HCT116 (cell line): ENCODE results near the gene KIR2DL1.

ENCODE experiments used
- CTCF ChIP-seq, 3 experiments: fragments of 200-600 bp in 1 of 3; sonication (generic) in 1 of 3; IDR thresholded peaks in 2 of 3; conservative IDR thresholded peaks in 1 of 3; 2 replicates each; pipeline ENCODE4 v1.5.1; 2012 to 2017; ENCODE audit warnings: low read depth in 2 of 3, low read length in 2 of 3, antibody characterized with exemption in 1 of 3, borderline replicate concordance in 1 of 3, control low read depth in 1 of 3, mild to moderate bottlenecking in 1 of 3, mixed read lengths in 1 of 3, mixed run types in 1 of 3, moderate library complexity in 1 of 3; ENCODE audit not compliant: insufficient read depth in 1 of 3
- EGR1 ChIP-seq: IDR thresholded peaks from 2 replicates; pipeline ENCODE4 v1.6.1; 2012; ENCODE audit warnings: low read depth
- ELF1 ChIP-seq: IDR thresholded peaks from 2 replicates; pipeline ENCODE4 v1.6.1; 2012; ENCODE audit warnings: low read depth, borderline replicate concordance
- EZH2 ChIP-seq: fragments of 200-600 bp; sonication (generic); IDR thresholded peaks from 2 replicates; pipeline ENCODE4 v1.6.1; 2017; ENCODE audit warnings: antibody characterized with exemption, mixed run types
- MAX ChIP-seq: IDR thresholded peaks from 2 replicates; pipeline ENCODE4 v1.6.1; 2012
- POLR2A ChIP-seq: IDR thresholded peaks from 2 replicates; pipeline ENCODE4 v1.7.0; 2011; ENCODE audit warnings: borderline replicate concordance; ENCODE audit not compliant: insufficient read depth, insufficient read length; ENCODE audit errors: extremely low read depth
- POLR2AphosphoS5 ChIP-seq: IDR thresholded peaks from 2 replicates; pipeline ENCODE4 v1.6.1; 2011; ENCODE audit warnings: mild to moderate bottlenecking, low read depth, low read length, moderate library complexity
- REST ChIP-seq: IDR thresholded peaks from 2 replicates; pipeline ENCODE4 v1.6.1; 2012; ENCODE audit warnings: low read depth
- YY1 ChIP-seq: IDR thresholded peaks from 2 replicates; pipeline ENCODE4 v1.6.1; 2011; ENCODE audit warnings: low read length, low read depth, moderate library complexity, mild to moderate bottlenecking; ENCODE audit not compliant: insufficient replicate concordance; ENCODE audit errors: extremely low read depth
- ZFX ChIP-seq: fragments of 450-650 bp; IDR thresholded peaks from 2 replicates; pipeline ENCODE4 v1.6.1; 2017
- ZNF274 ChIP-seq: fragments of 200-500 bp; sonication (Bioruptor generic); IDR thresholded peaks from 2 replicates; pipeline ENCODE4 v1.6.1; 2014; ENCODE audit warnings: mild to moderate bottlenecking, low read depth, low read length, inconsistent platforms

GRCh38 chr19:54805665-54806515 is 36.3 kb downstream of the KIR2DL1 start:
- no peak for TF ChIP-seq POLR2AphosphoS5
- TF ChIP-seq MAX: no peak
- no peak for TF ChIP-seq CTCF (IDR thresholded peaks at IDR 0.05 in 2 of 3, conservative IDR thresholded peaks at IDR 0.05 in 1 of 3; ENCODE audit: borderline replicate concordance in 1 of 3, insufficient read depth in 1 of 3, low read depth in 2 of 3, low read length in 2 of 3)
- TF ChIP-seq POLR2A: no peak
- TF ChIP-seq ELF1: no peak
- no peak for TF ChIP-seq EZH2
- no peak for TF ChIP-seq REST
- TF ChIP-seq YY1: no peak
- TF ChIP-seq EGR1: no peak
- TF ChIP-seq ZNF274: no peak
- no peak for TF ChIP-seq ZFX
